ENCODE measurements around the gene IP6K3.

The IP6K3 gene

DNA sequence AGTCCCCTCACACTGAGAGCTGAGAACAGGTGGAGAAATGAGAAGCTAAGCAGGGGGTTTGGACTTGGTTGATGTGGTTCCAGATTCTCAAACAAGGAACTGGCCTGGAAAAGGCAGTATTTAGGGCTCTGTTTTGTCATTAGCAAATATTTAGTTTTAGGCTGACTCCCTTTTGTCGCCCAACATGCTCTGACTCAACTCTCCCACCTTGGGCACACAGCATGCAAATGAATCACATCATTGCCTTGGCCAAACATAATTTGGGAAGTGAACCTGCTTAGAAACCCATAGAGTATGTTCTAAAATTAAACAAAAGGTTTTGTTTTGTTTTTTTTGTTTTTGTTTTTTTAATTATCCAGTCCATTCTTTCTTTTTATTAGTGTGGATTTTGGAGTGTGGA, 25.7 kb downstream of the IP6K3 start:
- DNase-seq = no peak

DNA sequence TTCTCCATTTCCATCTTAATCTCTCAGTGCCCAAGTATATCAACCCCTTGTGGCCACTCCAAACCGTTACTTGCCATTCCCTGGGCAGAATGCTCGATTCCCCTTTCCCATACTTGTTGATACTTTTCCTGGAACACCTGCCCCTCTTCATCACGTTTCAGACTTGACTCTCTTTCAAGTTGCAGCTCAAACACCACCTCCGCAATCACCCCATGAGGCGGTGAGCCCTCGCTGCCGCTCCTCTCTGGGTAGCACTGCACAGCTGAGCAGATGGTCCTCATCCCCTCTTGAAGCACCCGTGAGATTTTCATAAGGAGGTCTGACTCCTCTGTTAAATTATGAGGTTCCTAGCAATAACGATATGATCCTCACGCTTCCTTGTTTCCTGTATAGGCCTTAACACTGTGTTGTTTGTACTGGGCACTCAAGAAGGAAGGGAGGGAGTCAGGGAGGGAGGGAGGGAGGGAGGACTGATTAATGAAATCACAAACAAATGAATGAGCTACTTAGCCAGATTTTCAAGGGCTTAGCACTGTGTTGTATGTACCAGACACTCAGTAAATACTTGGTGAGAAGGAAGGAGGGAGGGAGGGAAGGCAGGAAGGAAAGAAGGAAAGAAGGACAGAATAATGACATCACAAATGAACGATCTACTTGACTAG, 27.2 kb downstream of the IP6K3 start:
- DNase-seq = no peak

DNA sequence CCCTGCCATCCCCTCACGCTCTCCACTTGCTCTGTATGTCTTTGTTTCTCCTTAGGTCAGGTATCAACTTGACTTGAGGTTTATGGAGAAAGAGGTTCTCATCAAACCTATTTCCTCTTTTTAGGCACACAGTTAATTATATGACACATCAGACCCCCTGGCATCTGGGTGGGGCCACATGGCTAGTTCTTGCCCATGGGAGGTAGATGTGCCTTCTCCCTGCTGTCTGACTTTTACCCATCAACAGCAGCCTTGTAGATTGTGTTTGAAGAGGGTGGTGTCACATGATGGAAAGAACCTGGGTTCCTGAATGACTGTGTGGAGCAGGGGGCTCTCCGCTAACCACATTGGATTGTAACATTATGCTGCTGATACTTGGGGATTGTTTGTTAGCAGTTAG, 28.0 kb downstream of the IP6K3 start:
- no peak for DNase-seq

DNA sequence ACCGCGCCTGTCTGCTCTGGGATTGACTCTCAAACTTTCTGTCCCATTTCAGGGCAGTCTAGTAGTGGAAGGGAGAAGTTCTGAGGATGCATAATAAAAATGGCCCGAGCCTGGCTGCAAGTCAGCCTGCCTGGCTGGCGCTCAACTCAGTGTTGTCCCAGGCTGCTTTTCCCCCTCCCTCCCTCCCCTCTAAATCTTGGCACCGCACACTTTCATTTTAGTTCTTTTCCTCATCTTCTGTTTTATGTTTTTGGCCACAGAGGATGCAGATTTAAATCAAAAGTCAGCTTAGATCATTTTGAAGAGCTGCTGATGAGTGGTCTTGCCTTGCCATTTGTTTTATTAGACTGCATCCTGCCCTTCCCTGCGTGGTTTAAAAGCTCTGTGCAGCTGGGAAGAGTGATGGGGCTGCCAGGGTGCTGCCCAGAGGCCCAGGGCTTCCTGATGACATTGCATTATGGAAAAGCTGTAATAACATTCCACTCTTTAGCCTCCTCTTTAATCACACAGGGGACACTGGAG, 28.7 kb downstream of the IP6K3 start:
- DNase-seq = no peak

DNA sequence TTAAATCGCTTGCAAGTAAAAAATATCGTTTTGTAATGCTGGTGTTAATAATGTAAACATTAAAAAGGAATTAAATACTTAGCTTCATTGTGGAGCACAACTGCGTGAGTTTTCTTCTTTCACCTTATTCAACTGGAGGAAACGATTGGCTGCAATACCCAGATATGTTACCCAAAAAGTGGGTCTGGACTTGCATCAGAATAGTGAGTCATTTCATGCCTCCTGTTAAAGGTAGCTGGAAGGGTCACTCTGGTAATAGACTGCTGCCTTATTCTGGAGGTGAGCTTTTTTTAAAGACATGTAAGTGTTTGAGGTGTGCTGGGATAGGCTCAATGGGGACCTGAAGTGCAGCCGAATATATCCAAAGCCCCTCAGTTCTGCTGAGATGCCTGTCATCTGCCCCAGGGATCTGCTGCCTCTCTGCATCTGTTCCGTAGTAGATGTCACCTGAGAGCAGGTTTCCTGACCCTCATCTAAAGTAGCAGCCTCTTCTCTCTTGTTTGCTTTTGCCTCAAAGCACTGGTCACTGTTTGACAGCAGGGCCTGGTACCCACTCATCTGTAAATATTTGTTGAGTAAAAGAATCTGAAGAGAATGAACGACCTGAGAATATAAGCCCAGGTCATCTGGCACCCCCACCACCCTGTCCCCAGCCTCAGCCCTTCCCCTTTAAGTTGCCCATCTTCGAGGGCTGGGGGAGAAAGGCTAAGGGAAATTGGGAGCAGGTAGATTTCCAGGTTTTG, 29.6 kb downstream of the IP6K3 start:
- DNase-seq = no peak

DNA sequence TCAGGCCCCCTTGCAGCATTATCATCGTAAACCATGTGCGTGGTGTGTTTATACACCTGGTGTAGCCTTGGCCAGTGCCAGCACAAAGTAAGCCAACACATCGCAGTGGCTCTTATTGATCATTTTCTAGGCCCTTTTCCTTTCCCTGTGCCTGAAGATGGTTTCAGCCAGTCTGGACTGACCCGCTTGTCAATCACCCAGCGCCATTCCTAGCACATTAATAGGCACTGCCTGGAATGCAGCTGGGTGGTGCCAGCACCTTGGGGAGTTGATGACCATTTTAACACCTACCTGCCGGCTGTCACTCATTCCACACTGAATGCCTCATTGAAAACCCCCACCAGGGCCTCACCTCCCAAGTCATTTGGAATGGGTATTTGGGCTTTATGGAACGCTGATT, 30.3 kb downstream of the IP6K3 start:
- DNase-seq = no peak

DNA sequence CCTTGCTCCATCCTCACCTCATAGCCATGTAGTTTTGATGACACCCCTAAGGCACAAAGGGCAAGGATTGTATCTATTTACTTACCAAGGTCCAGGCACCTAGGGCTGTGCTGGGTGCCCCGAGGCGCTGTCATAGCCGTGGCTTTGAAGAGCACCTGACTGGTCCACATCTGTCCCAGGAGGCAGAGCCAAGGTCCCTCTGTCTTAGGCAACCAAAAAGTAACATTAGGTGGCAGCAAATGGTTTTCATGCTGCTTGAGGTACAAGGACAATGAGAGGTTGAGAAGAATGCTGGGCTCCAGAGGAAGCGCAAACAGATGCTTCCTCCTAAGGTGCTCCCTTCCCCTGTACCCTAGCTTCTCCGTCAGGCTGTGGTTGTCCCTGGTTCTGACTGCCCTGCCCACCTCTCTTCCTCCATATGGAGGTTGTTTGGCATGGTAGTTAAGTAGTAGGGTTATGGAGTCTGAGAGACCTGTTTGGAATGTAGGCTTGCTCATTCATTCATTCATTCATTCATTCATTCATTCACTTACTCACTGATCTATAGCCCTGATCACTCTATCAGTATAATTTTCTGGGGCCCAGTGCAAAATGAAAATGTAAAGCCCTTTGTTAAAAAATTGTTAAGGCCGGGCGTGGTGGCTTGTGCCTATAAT, 32.2 kb downstream of the IP6K3 start:
- no peak for DNase-seq

DNA sequence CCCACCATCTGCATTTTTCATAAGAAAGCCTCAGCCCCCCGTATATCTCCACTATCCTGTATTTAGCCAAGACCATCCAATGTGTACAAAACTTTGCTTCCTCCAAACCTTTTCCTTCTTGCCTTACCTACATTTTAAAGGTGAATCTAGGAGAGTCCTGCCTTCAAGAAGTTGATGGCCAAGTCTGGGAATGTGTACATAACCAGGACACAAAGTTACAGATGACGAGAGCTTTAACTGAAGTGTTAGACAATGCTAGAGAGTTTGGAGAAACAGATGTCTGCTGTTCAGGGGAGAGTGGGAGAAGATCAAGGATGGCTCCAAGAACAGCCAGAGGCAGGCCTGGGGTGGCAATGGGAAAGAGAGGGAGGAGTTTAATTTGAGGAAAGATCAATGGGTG, 32.9 kb downstream of the IP6K3 start:
- no peak for DNase-seq

DNA sequence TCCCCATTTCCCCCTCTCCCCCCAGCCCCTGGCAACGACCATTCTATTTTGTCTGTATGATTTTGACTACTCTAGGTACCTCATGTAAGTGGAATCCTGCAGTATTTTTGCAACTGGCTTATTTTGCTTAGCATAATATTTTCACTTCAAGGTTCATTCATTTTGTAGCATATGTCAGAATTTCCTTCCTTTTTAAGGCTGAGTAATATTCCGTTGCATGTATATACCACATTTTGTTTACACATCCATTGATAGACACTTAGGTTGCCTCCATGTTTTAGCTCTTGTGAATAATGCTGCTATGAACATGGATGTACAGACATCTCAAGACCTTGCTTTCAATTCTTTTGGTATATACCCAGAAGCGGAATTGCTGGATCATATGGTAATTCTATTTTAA, 33.8 kb downstream of the IP6K3 start:
- DNase-seq = no peak

DNA sequence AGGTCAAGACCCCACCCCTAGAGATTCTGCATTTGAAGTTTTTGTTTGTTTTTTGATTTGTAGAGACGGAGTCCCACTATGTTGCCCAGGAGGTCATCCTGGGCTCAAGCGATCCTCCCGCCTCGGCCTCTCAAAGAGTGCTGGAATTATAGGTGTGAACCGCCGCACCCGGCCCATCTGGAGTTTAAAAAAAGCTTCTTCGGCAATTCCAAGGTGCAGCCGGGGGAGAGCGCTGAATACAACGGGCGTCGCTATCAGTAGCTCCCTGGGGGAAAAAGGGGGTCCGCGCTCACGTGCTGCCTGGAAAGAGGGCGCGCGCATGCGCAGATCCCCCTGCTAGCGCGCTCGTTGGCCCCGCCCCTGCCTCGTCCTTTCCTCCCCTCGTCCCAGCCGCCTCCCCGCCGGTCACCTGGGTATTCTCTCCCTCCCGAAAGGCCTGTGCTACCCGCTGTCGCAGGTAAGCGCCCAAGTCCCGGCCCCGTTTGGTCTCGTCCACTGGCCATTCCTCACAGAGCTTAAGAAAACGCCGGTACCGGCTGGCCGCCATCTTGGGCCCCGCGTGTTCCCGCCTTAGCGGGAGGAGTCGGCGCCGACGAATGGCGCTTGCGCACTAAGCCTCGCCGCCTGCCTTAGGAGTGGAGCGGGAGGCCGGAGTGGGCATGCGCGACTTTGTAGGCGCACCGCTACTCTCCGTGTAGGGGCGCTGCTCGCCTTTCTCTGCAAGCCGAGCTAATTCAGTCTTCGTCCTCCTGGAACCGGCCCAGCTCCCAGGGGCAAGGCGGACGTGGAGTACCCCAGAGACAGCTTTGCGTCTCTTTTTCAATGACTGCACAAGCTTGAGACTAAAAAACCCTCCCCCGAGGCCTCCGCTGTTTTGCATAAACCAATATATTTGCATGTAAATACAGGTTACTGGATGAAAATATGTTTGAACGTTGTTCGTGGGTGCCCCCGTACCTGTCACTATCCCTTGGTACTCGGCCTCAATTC, 35.3 kb downstream of the IP6K3 start, which contains the start of gene UQCC2:
TSS of gene UQCC2 (minus strand) at position 561 of the 990 bp plus-strand sequence. CDS start at position 547, 14 bp downstream.
- DNase-seq = peak; percentile 95

DNA sequence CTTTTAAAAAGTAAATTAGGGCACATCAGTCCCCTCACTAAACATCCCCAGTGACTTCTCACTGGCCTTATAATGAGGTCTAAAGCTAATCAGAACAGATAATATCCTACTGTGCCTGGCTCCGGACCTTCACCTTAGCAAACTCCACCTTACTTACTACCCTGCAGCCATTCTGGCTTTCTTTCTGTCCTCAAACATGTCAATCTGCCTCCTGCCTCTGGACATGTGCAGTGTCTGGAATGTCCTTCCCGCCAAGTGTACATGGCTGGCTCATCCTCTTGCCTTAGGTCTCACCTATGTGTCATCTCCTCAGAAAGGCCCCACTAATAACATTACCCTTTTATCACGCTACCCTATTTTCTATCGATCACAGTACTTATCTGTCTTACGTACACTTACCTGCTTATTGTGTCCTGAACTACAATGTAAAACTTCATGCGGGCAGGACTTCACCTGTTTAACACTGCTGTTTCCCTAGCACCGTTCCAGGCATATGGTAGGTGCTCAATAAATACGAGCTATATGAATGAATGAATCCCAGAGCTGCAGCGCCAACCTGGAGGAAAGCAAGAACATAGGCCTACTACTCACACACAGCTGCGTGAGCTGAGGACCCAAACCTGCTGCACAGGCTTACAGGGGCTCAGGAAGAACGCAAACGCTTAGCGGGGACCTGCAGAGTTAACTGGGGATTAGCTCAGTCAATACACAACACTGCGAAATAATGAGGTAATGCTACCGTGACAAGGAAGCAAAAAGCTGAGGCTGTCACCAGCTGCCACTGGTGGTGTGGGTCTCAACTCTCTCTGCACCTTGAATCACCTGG, 36.2 kb downstream of the IP6K3 start:
- DNase-seq = no peak

DNA sequence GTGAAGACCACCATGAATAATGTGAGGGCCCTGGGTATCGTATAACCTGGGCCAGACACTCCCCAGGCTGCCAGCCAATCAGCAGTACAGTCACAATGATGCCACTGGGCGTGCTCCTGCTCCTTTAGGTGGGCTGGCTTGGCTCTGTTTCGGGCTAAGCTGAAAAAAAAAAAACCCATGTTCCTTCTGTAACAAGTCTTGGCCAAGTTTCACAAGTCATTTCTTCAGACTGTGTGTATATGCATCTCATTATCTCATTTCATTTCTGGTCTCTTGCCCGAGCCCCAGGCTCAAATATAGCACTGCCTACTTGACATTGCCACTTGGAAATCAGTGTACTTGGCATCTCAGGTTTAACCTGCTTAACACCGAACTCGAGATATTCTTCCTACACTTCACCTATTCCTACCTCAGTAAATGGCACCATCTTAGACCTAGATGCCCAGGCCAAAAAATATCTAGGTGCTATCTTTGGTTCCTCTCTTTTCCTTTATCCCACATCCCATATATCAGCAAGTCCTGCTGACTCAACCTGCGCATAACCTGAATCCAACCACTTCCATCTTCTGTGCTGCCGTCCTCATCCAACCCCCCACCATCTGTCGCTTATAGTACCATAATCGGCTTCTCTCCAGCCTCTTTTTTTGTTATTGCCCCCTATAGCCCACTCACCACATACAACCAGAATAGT, 37.0 kb downstream of the IP6K3 start:
- no peak for DNase-seq

DNA sequence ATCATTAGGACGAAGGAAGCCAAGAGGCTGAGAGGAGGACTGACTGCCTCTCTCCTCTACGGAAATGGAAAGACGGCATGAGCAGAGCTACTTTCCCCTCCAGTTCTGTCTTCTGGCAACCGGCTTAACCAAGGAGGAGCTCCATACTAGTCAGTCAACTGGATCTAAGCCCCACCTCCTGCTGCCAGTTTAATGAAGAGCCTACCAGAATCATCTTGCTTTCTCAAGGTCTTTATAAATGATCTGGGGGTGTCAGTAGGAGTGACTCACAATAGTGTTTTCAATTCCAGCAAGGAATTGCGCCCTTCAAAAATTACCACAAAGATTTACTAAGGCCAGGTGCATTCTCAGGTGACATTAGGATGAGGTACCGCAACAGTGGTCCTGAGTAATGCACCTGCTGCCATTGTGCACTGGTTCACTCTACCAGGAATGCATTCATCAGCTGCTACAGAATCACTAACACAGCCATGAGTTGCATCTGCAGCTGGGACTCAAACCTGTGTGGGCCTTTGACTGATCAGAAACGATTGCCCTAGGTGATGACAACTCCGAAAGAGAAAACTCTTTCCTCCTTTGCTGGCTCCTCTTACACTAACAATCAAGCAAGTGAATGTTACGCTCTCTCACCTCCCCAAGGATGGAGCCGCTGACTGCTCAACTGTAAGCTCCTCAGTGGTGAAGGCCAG, 38.0 kb downstream of the IP6K3 start:
- no peak for DNase-seq

DNA sequence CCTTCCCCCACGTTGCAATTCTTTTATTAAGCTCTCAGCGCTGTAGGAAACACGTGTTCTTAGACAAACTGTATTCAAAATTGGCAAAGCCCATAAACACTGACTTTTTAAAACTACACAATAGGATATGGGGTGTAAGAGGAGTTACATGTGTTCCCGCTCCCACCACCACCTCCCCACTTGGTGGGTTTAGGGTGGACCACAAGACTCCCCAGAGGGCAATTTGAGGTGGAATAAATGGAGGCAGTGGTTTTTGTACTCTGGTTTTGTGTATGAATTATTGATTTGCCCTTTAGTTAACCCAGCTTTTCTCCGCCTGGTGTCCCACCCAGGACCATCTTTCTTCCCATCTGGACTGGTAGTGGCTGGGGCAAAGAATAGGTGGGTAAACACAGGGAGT, 38.9 kb downstream of the IP6K3 start:
- DNase-seq = no peak

DNA sequence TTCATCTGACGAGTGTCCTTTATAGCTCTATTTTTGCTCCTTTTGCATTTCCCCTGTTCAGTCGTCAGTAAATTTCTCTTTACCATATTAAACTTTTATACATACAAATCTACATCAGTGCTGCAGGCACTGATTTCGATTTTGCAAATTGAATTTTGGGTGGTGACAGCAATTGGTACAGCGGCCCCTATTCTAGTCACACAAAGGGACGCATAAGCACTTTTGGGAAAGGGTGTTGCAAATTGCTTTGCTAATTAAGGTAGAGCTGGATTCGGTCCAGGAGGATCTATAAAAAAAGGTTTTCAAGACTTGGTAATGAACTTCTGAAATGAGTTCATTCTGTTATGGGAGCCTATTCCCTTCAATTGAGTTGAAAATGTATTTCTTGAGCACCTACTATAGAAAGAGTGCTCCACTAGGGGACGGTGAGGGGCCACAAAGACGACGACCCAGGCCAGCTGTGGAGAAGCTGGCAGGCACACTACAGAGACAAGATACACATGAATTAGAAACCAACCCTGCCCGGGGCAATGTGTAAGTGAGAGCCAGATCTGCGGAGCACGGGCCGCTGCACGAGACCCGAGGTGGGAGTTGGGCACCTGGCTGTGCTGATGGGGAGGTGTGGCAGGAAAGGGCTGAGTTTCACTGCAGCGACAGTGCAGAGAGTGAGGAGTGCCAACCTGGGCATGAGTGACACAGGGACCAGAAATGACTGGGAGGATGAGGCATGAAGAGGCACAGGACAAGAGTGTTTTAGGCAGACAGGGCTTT, 40.6 kb downstream of the IP6K3 start:
- DNase-seq = no peak

DNA sequence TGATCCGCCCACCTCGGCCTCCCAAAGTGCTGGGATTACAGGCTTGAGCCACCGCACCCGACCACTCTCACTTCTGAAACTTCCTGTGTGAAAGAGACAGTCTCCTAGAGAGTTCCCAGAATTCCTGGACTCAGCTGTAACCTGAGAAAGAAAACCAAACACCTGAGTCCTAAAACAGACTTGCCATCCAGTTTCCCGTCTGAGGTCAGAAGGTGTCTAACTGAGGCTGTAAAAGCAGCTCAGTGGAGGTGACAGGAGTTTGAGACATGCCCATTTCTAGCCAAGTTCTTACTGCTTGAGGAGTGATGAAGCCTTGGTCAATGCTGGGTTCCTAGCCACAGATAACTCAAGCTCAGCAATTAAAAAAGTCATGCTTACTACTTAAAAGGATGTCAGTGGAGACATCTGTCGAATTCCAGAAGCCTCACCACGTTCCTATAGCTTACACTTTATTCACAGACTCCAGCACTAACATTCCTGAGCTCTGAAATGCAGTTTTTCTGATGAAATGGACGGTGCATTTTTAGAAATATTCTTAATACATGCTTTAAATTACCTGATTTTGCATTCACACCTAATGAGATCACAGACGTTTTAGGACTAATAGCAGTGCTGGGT, 41.3 kb downstream of the IP6K3 start:
- no peak for DNase-seq

DNA sequence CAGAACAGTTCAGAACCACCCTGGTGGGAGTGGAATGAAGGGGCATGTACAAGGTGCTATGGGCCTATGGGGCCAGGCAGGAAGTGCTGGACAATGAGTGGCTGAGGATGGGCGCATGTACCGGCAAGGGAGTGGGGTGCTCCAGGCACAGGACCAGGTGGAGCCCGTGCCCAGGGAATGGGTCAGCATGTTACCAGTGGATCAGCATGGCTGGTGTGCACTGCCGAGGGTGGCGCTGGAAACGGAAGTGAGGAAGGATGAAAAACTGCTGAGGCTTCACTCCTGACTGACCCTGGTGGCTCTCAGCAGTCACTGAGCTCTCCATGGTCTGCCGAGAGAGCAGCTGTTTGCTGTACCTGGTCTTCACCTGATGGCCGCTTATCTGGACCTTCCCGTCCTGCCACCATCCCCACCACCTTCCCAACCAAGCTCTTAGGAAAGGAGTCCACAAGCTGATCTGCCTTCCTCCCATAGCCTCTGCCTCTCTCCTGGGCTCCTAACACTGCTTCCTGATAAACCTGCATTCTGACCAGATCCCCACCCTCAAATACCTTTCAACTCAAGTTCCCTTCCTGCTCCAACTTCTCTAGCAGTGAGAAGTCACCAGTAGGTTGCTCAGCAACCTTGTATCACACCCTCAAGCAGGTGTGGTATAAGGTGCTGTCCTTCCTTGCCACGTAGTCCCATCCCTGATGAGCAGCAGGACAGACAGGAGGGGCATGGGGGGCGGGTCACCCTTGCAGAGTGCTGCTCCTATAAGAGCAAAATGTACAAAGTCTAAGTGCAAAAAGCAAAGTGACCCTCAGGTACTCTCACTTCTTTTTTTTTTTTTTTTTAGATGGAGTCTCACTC, 42.3 kb downstream of the IP6K3 start:
- DNase-seq = no peak

DNA sequence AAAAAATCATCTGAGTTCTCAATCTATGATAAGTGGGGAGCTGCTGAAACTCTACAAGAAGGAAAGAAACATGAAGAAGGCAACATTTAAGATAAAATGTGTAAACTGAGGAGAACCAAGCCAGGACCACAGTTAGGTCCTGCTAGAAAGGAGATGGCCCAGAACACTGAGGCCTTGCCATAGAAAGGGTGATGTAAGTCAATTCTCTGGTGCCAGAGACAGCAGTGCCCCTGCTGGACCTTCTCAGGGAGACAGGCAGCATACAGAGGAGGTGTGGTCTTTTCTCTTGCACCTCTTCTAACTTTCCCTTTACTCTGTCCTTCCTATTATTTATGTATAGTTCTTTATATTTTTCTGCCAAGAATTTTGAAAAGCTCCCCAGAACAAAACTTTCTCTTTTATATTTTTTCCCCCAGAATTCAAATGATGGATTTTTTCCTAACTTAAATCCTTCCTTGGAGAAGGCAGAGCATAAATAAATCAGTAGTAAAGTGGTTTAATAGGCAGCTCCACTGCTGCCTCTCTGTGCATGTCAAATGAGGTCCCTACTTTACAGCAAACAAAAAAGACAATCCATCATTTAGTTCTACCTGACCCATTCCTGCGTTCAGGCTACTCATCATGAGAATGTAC, 44.2 kb downstream of the IP6K3 start:
- no peak for DNase-seq

All from activated gamma-delta T cell (primary cell).